Ectodermal cell (in vitro differentiated cells): Measurements from ENCODE around the gene AP1G2.
"Not testable (repeated sequence)": the region's sequence is repeated elsewhere in the genome, so short reads cannot be mapped to it uniquely, and the experiment has no call there.

Experiments
- H3K27ac ChIP-seq: 2 replicates; pipeline ENCODE4 v1.7.0; 2013; ENCODE audit warnings: mild to moderate bottlenecking, low read depth, low read length; ENCODE audit not compliant: insufficient read depth, poor library complexity, severe bottlenecking
- H3K27me3 ChIP-seq: 2 replicates; pipeline ENCODE4 v1.7.0; 2013; ENCODE audit warnings: mild to moderate bottlenecking, low read length; ENCODE audit not compliant: insufficient read depth, control insufficient read depth, poor library complexity, severe bottlenecking
- H3K36me3 ChIP-seq: one replicate; pipeline ENCODE4 v1.7.0; 2013; ENCODE audit warnings: low read length; ENCODE audit not compliant: control insufficient read depth, insufficient read depth
- H3K4me1 ChIP-seq: one replicate; pipeline ENCODE4 v1.7.0; 2013; ENCODE audit warnings: low read length; ENCODE audit not compliant: control insufficient read depth, insufficient read depth
- H3K4me3 ChIP-seq: 2 replicates; pipeline ENCODE4 v1.7.0; 2013; ENCODE audit warnings: low read depth, low read length, control low read depth; ENCODE audit not compliant: insufficient read depth
- H3K9me3 ChIP-seq: 2 replicates; pipeline ENCODE4 v1.7.0; 2013; ENCODE audit warnings: mild to moderate bottlenecking, low read length, moderate library complexity; ENCODE audit not compliant: control insufficient read depth
- WGBS, 2 experiments: methylation state at CpG; one replicate each; pipeline ENCODE4 v1.1.7; 2013; ENCODE audit warnings: missing lambda C conversion rate in 2 of 2; 5-methylcytosine and 5-hydroxymethylcytosine counted together

Gene AP1G2

GRCh38 chr14:23609411-23610089, 42.0 kb upstream of the AP1G2 start:
- not testable (repeated sequence) for H3K27ac ChIP-seq, H3K36me3 ChIP-seq, H3K27me3 ChIP-seq, H3K4me1 ChIP-seq, H3K9me3 ChIP-seq, H3K4me3 ChIP-seq
- 74 to 78% methylated on average over 6 of the region's 7 CpGs for WGBS, 2 experiments

DNA sequence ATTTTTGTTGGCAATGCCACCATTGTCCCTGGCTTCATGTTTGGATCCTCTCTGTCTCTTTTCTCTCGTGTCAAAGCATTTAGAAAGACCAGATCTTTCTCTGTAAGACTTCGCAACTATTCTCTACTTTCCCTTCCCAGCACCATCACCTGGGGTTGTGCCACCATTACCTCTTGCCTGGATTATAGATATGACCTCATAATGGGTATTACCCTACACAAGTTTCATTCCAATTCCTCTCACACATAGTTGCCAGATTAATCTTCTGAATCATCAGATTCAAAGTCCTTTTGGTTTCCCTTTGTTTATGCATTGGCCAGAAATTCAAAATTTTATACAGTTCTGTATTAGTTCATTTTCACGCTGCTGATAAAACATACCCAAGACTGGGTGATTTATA, 41.4 kb upstream of the AP1G2 start:
- Histone ChIP-seq H3K27ac (no peak overlapping the region), H3K36me3 (no peaks in the 10 kb centered on the region), H3K27me3 (no peaks in the 10 kb centered on the region), H3K9me3 (no peaks in the 10 kb centered on the region), H3K4me3 (no peak overlapping the region), H3K4me1 (no peaks in the 10 kb centered on the region)
- 90 to 91% methylated on average over 3 of the region's 3 CpGs for WGBS, 2 experiments

- H3K27ac ChIP-seq: no peak overlapping the region
- no peaks in the 10 kb centered on the region for H3K4me1 ChIP-seq
- no peak overlapping the region for H3K4me3 ChIP-seq
- H3K36me3 ChIP-seq: no peaks in the 10 kb centered on the region
- no peaks in the 10 kb centered on the region for H3K27me3 ChIP-seq
- no peaks in the 10 kb centered on the region for H3K9me3 ChIP-seq
- WGBS, 2 experiments: 39 to 68% methylated on average over 1 of the region's 1 CpG
Observed at GRCh38 chr14:23608454-23608853, 40.9 kb upstream of the AP1G2 start.

- no peaks in the 10 kb centered on the region for H3K27me3 ChIP-seq
- no peak overlapping the region for H3K27ac ChIP-seq
- no peak overlapping the region for H3K4me3 ChIP-seq
- H3K36me3 ChIP-seq: no peaks in the 10 kb centered on the region
- WGBS, 2 experiments: 84 to 88% methylated on average over 6 of the region's 6 CpGs
- H3K9me3 ChIP-seq: no peaks in the 10 kb centered on the region
- H3K4me1 ChIP-seq: no peaks in the 10 kb centered on the region
Observed at GRCh38 chr14:23605931-23606585, 38.5 kb upstream of the AP1G2 start.

DNA sequence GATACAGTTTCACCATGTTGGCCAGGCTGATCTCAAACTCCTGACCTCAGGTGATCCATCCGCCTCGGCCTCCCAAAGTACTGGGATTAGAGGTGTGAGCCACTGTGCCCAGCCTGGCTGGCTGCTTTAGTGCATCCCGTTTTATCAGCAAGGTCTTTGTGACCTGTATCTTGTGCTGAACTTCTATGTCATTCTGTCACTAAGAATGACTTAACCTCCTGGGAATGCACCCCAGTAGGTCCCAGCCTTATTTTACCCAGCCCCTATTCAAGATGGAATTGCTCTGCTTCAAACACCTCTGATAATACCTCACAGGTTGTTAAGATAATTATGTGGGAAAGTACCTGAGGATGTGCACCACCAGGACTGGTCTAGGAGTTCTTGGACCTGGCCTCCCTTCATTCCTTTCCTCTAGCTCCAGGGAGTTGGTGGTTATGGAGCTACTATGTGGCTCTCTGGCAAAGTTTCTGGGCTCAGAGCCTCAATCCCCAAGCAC, 37.1 kb upstream of the AP1G2 start:
- H3K9me3 ChIP-seq: no peaks in the 10 kb centered on the region
- 86 to 87% methylated on average over 3 of the region's 3 CpGs for WGBS, 2 experiments
- H3K27ac ChIP-seq: no peak overlapping the region
- no peaks in the 10 kb centered on the region for H3K27me3 ChIP-seq
- H3K4me3 ChIP-seq: no peak overlapping the region
- no peaks in the 10 kb centered on the region for H3K36me3 ChIP-seq
- H3K4me1 ChIP-seq: no peaks in the 10 kb centered on the region

DNA sequence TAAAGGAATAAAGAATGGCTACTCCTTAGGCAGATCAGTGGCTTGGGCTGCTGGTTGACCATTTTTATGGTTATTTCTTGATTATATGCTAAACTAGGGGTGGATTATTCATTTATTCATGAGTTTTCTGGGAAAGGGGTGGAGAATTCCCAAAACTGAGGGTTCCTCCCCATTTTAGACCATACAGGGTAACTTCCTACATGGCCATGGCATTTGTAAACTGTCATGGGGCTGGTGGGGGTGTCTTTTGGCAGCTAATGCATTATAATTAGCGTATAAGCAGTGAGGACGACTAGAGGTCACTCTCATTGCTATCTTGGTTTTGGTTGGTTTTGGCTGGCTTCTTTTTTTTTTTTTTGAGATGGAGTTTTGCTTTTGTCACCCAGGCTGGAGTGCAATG, 36.6 kb upstream of the AP1G2 start:
- Histone ChIP-seq H3K36me3 (no peaks in the 10 kb centered on the region), H3K4me3 (no peak overlapping the region), H3K27me3 (no peaks in the 10 kb centered on the region), H3K27ac (no peak overlapping the region), H3K4me1 (no peaks in the 10 kb centered on the region), H3K9me3 (no peaks in the 10 kb centered on the region)
- WGBS, 2 experiments: 95 to 98% methylated on average over 2 of the region's 2 CpGs

DNA sequence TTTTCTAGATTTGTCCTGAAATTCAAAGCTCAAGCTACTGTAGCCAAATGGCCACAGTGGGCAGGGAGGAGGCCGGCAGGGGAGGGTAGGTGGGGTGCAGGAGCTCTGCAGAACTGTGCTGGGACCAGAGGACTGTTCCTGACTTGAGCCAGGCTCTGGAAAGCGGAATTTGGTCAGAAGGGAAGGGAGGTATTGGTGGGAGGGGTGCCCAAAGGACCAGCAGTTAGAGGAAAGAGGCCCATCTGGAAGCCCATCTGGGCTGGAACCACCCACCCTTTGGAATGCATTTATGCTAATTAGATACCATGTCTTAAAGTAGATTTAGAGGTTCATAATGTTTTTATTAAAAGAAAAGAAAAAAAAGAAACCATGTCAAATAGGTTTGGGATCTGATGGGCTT, 35.5 kb upstream of the AP1G2 start:
- 87 to 92% methylated on average over 2 of the region's 2 CpGs for WGBS, 2 experiments
- H3K27ac ChIP-seq: no peak overlapping the region
- no peak overlapping the region for H3K4me3 ChIP-seq

DNA sequence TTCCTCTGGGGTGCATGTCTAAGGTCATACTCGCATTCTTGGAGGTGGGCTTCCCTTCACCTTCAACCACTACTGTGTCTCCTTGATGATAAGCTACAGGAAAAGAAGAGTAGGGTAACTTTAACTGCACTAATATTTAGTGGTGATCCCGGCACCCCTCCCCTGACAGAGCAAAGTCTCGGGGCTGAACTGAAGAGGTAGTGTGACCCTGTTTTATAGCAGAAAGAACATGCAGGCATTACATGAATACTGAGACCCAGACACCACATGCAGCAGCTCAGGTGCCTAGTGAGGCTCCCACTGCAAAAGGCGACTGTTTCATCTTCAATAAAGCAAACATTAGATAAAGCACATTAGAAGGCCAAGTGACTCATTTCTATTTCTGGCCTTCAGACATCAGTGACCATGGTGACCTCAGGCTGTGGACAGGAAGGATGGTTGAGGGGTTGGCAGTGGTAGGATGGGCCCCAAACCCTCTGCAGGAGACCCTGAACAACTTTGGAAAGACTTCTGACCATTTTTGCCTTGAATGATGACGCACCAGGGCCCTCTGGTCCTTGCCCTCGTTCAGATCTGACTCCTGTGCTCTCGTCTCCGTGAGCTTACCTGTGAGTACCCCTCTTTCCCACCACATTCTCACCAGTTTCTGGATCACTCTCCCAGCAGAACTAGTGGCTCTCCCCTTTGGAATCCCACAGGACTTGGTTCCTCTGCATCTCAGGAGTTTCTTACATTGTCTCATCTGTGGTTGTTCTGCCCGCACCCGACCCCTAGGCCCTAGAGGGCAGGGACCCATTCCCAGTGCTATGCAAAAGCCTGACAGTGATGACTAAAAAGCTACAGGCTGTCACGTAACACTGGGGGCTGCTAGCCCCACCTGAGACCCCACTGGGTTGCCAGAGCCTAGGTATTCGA, 34.8 kb upstream of the AP1G2 start:
- Histone ChIP-seq H3K9me3 (no peaks in the 10 kb centered on the region), H3K4me1 (no peaks in the 10 kb centered on the region), H3K27me3 (no peaks in the 10 kb centered on the region), H3K36me3 (no peaks in the 10 kb centered on the region), H3K27ac (no peak overlapping the region), H3K4me3 (no peak overlapping the region)
- 91% methylated on average over 12 of the region's 12 CpGs for WGBS, 2 experiments

More for the DNA sequence above, 35.5 kb upstream of the AP1G2 start:
- H3K4me1 ChIP-seq: no peaks in the 10 kb centered on the region
- no peaks in the 10 kb centered on the region for H3K27me3 ChIP-seq
- no peaks in the 10 kb centered on the region for H3K36me3 ChIP-seq
- H3K9me3 ChIP-seq: no peaks in the 10 kb centered on the region

DNA sequence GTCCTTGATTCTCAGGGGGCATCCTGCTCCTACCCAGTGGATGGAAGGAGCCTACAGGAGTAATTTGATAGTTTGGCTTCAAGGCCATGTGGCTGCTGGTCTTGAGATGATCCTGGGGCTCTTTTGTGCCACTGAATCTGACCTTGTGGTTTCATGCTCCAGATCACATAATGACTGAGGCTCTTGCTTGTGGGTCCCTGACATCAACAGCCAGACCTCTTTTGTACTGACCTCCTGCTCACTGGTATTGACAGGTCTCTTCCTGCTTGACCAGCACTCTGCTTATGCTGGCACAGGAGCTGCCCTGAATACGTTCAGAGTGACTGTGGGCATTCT, 34.2 kb upstream of the AP1G2 start:
- Histone ChIP-seq H3K27ac (no peak overlapping the region), H3K36me3 (no peaks in the 10 kb centered on the region), H3K4me3 (no peak overlapping the region), H3K9me3 (no peaks in the 10 kb centered on the region), H3K27me3 (no peaks in the 10 kb centered on the region), H3K4me1 (no peaks in the 10 kb centered on the region)
- 83 to 92% methylated on average over 1 of the region's 1 CpG for WGBS, 2 experiments

DNA sequence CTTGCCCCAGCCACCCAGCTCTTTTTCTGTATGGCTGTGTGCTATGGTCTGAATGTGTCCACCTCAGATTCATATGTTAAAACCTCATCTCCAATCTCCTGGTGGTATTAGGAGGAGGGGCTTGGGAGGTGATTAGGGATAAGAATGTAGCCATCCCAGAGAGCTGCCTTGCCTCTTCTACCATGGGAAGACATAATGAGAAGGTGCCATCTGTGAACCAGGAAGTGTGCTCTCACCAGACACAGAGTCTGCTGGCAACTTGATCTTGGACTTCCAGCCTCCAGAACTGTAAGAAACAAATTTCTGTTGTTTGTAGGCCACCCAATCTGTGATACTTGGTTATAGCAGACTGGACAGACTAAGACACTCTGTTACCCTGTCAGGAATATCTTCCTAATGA, 33.8 kb upstream of the AP1G2 start:
- Histone ChIP-seq H3K36me3 (no peaks in the 10 kb centered on the region), H3K27ac (no peak overlapping the region), H3K9me3 (no peaks in the 10 kb centered on the region), H3K27me3 (no peaks in the 10 kb centered on the region), H3K4me3 (no peak overlapping the region), H3K4me1 (no peaks in the 10 kb centered on the region)
